Endothelial cell of umbilical vein (primary cell): Measurements from ENCODE around the gene PDE7B. TPM values are rescaled to one million over a fixed set of nuclear protein-coding genes. Genes with fewer than 3 reads are reported as not detected.

Experiments
- BruUV-seq: library from RNA; stranded (reverse); fragments of 400-500 nt; replicated peaks from 2 replicates; lab custom pipeline; 2021; lab: Mats Ljungman, UMichigan
- CTCF ChIA-PET: fragments of 300-600, 350-600 bp; sonication (Branson Sonifier 250); formaldehyde crosslinking; loops from one replicate; lab custom pipeline; 2021; ENCODE audit warnings: antibody characterized with exemption, inconsistent platforms; lab: Charles Lee
- POLR2A ChIA-PET: fragments of 300-600, 350-600 bp; sonication (Branson Sonifier 250); formaldehyde crosslinking; loops from one replicate; lab custom pipeline; 2021; ENCODE audit warnings: antibody characterized with exemption, inconsistent platforms; lab: Charles Lee
- DNase-seq: peaks from one replicate; pipeline ENCODE4 v3.0.0-alpha.2; 2011; ENCODE audit warnings: low read depth, low spot score
- FAIRE-seq: peaks from 2 replicates; lab custom pipeline; 2011; peaks lifted over from hg19 to GRCh38; lab: Jason Lieb, UNC
- H2AFZ ChIP-seq: 2 replicates; pipeline ENCODE4 v1.6.0; 2012; ENCODE audit warnings: low read depth, low read length, control low read depth, inconsistent platforms
- H3K27ac ChIP-seq: 2 replicates; pipeline ENCODE4 v1.5.1; 2011; ENCODE audit warnings: low read depth, mild to moderate bottlenecking, control low read depth, low read length, moderate library complexity; ENCODE audit not compliant: insufficient read depth
- H3K27me3 ChIP-seq, 2 experiments: 2 replicates each; pipeline versions ENCODE4 v1.6.0 to v1.6.1; 2011; ENCODE audit warnings: low read length in 2 of 2, mixed read lengths in 1 of 2; ENCODE audit not compliant: control insufficient read depth in 2 of 2, insufficient read depth in 2 of 2
- H3K36me3 ChIP-seq, 2 experiments: 2 replicates in 1 of 2; 3 replicates in 1 of 2; pipeline ENCODE4 v1.5.1; 2011; ENCODE audit warnings: low read length in 2 of 2, mild to moderate bottlenecking in 1 of 2, moderate library complexity in 1 of 2; ENCODE audit not compliant: control insufficient read depth in 2 of 2, insufficient read depth in 2 of 2; ENCODE audit errors: extremely low read depth in 1 of 2
- H3K4me1 ChIP-seq: 3 replicates; pipeline ENCODE4 v1.5.1; 2011; ENCODE audit warnings: mild to moderate bottlenecking, low read length; ENCODE audit not compliant: control insufficient read depth, insufficient read depth; ENCODE audit errors: extremely low read depth
- H3K4me2 ChIP-seq: 2 replicates; pipeline ENCODE4 v1.6.1; 2011; ENCODE audit warnings: low read length, control low read depth, mixed read lengths; ENCODE audit not compliant: insufficient read depth
- H3K4me3 ChIP-seq, 3 experiments: fragments of 200-600 bp in 1 of 3; sonication (generic), shearing (Covaris generic) in 1 of 3; replicated peaks in 1 of 3; 2 replicates each; pipeline ENCODE4 v1.5.1; 2011 to 2016; ENCODE audit warnings: control low read depth in 3 of 3, low read length in 3 of 3, mild to moderate bottlenecking in 2 of 3, inconsistent platforms in 1 of 3, low read depth in 1 of 3, moderate library complexity in 1 of 3; ENCODE audit not compliant: insufficient read depth in 1 of 3
- H3K79me2 ChIP-seq: 2 replicates; pipeline ENCODE4 v1.6.0; 2012; ENCODE audit warnings: low read length, inconsistent platforms; ENCODE audit not compliant: control insufficient read depth, insufficient read depth
- H3K9ac ChIP-seq: replicated peaks from 2 replicates; pipeline ENCODE3; 2011; ENCODE audit warnings: low read length, control low read depth; ENCODE audit not compliant: insufficient read depth; ENCODE audit errors: extremely low read depth
- H3K9me1 ChIP-seq: replicated peaks from 3 replicates; pipeline ENCODE4 v1.6.0; 2011; ENCODE audit warnings: mild to moderate bottlenecking, low read length; ENCODE audit not compliant: control insufficient read depth, insufficient read depth; ENCODE audit errors: extremely low read depth
- H3K9me3 ChIP-seq: replicated peaks from 2 replicates; pipeline ENCODE4 v1.5.1; 2012; ENCODE audit warnings: low read length, inconsistent platforms; ENCODE audit not compliant: control insufficient read depth, insufficient read depth
- H4K20me1 ChIP-seq: replicated peaks from 2 replicates; pipeline ENCODE3; 2011; ENCODE audit warnings: mild to moderate bottlenecking, low read length; ENCODE audit not compliant: control insufficient read depth, insufficient read depth; ENCODE audit errors: extremely low read depth
- EZH2 ChIP-seq: IDR thresholded peaks from 2 replicates; pipeline ENCODE4 v1.6.1; 2012; ENCODE audit warnings: borderline replicate concordance, low read depth, mild to moderate bottlenecking, moderate library complexity, low read length, inconsistent platforms; ENCODE audit not compliant: severe bottlenecking
- FOS ChIP-seq: IDR thresholded peaks from 2 replicates; pipeline ENCODE4 v1.6.1; 2011; ENCODE audit warnings: mild to moderate bottlenecking, low read length, moderate library complexity, borderline replicate concordance; ENCODE audit not compliant: insufficient read depth
- GATA2 ChIP-seq: IDR thresholded peaks from 2 replicates; pipeline ENCODE4 v1.7.0; 2011; ENCODE audit warnings: low read depth, mild to moderate bottlenecking, moderate library complexity, mixed read lengths, low read length; ENCODE audit not compliant: insufficient read length, insufficient read depth
- JUN ChIP-seq: IDR thresholded peaks from 2 replicates; pipeline ENCODE4 v1.6.1; 2011; ENCODE audit warnings: borderline replicate concordance, low read depth; ENCODE audit not compliant: insufficient read length, insufficient read depth
- MYC ChIP-seq: IDR thresholded peaks from one replicate; pipeline ENCODE4 v1.6.1; 2011; ENCODE audit warnings: mild to moderate bottlenecking, low read depth, low read length
- POLR2A ChIP-seq: IDR thresholded peaks from 2 replicates; pipeline ENCODE4 v1.6.1; 2012; ENCODE audit warnings: low read depth, mild to moderate bottlenecking, control low read depth, low read length
- POLR2AphosphoS5 ChIP-seq: IDR thresholded peaks from 2 replicates; pipeline ENCODE4 v1.6.1; 2012; ENCODE audit warnings: low read depth, mild to moderate bottlenecking, control low read depth, low read length, moderate library complexity; ENCODE audit not compliant: insufficient read depth
- dilution Hi-C: fragments of 300-500 bp; cut with MboI; formaldehyde crosslinking; loops from one replicate; pipeline ENCODE4 v1.15.0; 2019; ENCODE audit warnings: low sequenced_read_pairs; ENCODE audit not compliant: extremely low pct_ligation_motif_present
- intact Hi-C: fragments of 100-400 bp; cut with micrococcal nuclease; formaldehyde crosslinking; loops from one replicate; pipeline ENCODE4 v1.10.0; 2022
- polyA plus RNA-seq, 4 experiments: library from polyadenylated mRNA; depleted of rRNA in 3 of 4; stranded (reverse) in 3 of 4; unstranded in 1 of 4; fragments of >200 nt; gene quantifications; 2 replicates each; pipeline versions ENCODE4 v1.2.1 to v1.2.3, GENCODE V29; 2011 to 2012; ENCODE audit warnings: missing spikeins in 1 of 4
- total RNA-seq: library from RNA; stranded (reverse); gene quantifications from 2 replicates; pipeline ENCODE4 v1.2.3, GENCODE V29; 2021
- TF ChIP-seq, protein P1 (sequence below), 2 donors: IDR thresholded peaks; 1 replicate in 1 of 2; 2 replicates in 1 of 2; pipeline ENCODE4 v1.5.1; 2011; ENCODE audit warnings: low read length in 2 of 2, mild to moderate bottlenecking in 2 of 2, moderate library complexity in 2 of 2, control low read depth in 1 of 2, inconsistent platforms in 1 of 2, low read depth in 1 of 2; ENCODE audit not compliant: insufficient read depth in 1 of 2; ENCODE audit errors: extremely low read depth in 1 of 2
- TF ChIP-seq, protein P2 (sequence below): IDR thresholded peaks from 2 replicates; pipeline ENCODE4 v1.6.1; 2011; ENCODE audit not compliant: insufficient read depth, insufficient read length

PDE7B gene
- total and polyA plus RNA-seq, 2 donors (not counting 3 experiments of a cell fraction or from before 2014, with no cell fraction given), result 20.6 to 25.1 TPM

DNA sequence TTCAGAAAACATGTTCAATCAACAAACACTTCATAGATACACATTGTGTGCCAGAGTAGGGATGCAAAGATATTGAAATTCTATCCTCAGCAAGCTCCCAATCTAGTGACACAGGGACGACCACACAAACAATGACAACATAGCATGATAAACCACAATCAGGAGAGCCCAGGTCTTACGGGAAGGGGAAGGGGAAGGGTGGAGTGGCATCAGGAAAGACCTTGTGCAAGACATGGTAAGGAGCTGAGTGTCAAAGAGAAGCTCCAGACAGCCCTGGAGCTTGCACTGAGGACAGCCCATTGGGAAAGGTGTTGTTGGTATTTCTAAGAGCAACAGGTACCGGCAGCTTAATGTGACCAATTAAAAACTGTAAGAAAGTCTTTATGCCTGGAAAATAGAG lies 103.6 kb downstream of the PDE7B start:
- H3K27me3 ChIP-seq, result no peaks in the 10 kb centered on the region
- ChIA-PET CTCF (interaction anchor here (0.6 to 1.1 kb wide), 3 partner anchors 14 to 45 kb away, joined by 3 read pairs; no protein-coding TSS in a partner anchor), POLR2A (no interaction called here)
- no peak overlapping the region for H3K27ac ChIP-seq
- no peaks in the 10 kb centered on the region for H3K9me1 ChIP-seq
- TF ChIP-seq JUN, result no peak
- no peak for TF ChIP-seq EZH2
- TF ChIP-seq, protein P1, sequence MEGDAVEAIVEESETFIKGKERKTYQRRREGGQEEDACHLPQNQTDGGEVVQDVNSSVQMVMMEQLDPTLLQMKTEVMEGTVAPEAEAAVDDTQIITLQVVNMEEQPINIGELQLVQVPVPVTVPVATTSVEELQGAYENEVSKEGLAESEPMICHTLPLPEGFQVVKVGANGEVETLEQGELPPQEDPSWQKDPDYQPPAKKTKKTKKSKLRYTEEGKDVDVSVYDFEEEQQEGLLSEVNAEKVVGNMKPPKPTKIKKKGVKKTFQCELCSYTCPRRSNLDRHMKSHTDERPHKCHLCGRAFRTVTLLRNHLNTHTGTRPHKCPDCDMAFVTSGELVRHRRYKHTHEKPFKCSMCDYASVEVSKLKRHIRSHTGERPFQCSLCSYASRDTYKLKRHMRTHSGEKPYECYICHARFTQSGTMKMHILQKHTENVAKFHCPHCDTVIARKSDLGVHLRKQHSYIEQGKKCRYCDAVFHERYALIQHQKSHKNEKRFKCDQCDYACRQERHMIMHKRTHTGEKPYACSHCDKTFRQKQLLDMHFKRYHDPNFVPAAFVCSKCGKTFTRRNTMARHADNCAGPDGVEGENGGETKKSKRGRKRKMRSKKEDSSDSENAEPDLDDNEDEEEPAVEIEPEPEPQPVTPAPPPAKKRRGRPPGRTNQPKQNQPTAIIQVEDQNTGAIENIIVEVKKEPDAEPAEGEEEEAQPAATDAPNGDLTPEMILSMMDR (IDR thresholded peaks at IDR 0.05; ENCODE audit: extremely low read depth in 1 of 2, insufficient read depth in 1 of 2, low read depth in 1 of 2, low read length in 2 of 2), result no peak
- no peaks in the 10 kb centered on the region for H3K4me1 ChIP-seq
- dilution Hi-C loops (no loop called here), intact Hi-C loops (no loop called here)
- no peak overlapping the region for H2AFZ ChIP-seq
- FAIRE-seq (no peak), DNase-seq (no peak)
- BruUV-seq, result no TSS peak
- H3K4me3 ChIP-seq, result no peak overlapping the region
- no peak overlapping the region for H3K9ac ChIP-seq
- H3K36me3 ChIP-seq, result no peaks in the 10 kb centered on the region
- H4K20me1 ChIP-seq, result no peaks in the 10 kb centered on the region
- H3K4me2 ChIP-seq, result no peak overlapping the region
- no peaks in the 10 kb centered on the region for H3K9me3 ChIP-seq
- no peaks in the 10 kb centered on the region for H3K79me2 ChIP-seq

DNA sequence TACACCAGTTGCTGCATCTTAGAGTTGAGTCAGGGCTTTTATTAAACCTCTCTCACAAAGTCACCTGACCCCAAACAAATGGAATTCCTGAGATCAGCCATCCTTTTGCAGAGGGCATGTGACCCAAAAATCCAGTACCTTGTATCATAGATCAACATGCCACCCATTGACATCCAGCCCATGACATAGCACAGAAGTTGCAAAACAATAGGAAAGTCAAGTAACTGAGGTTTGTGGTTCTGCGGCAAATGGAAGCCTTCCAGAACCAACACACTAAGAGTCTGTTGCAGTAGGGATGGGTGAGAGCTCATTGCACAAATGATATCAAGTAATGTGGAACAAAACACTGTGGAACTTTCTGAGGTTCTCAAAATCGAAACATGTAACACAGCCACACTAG lies 111.2 kb downstream of the PDE7B start:
- Histone ChIP-seq H3K4me1 (no peaks in the 10 kb centered on the region), H2AFZ (no peak overlapping the region), H3K9me3 (no peaks in the 10 kb centered on the region), H3K79me2 (no peaks in the 10 kb centered on the region), H3K36me3 (no peaks in the 10 kb centered on the region), H3K4me2 (no peak overlapping the region), H3K27ac (no peak overlapping the region), H4K20me1 (no peaks in the 10 kb centered on the region), H3K9me1 (no peaks in the 10 kb centered on the region), H3K27me3 (no peaks in the 10 kb centered on the region), H3K9ac (no peak overlapping the region), H3K4me3 (no peak overlapping the region)
- CTCF ChIA-PET, result interaction anchor here (1.4 kb wide), 1 partner anchor 53 kb away, joined by 3 read pairs; no protein-coding TSS in a partner anchor
- no peak for TF ChIP-seq POLR2A
- TF ChIP-seq MYC, result no peak
- no peak for TF ChIP-seq POLR2AphosphoS5
- TF ChIP-seq JUN, result no peak
- TF ChIP-seq EZH2, result no peak
- TF ChIP-seq, protein P1 (IDR thresholded peaks at IDR 0.05; ENCODE audit: extremely low read depth in 1 of 2, insufficient read depth in 1 of 2, low read depth in 1 of 2, low read length in 2 of 2), result no peak
- TF ChIP-seq FOS, result no peak
- TF ChIP-seq, protein P2, sequence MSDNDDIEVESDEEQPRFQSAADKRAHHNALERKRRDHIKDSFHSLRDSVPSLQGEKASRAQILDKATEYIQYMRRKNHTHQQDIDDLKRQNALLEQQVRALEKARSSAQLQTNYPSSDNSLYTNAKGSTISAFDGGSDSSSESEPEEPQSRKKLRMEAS, result no peak
- no peak for TF ChIP-seq GATA2
- POLR2A ChIA-PET, result no interaction called here
- dilution Hi-C loops (no loop called here), intact Hi-C loops (no loop called here)
- DNase-seq (no peak), FAIRE-seq (no peak)
- BruUV-seq, result no TSS peak
